GM12878 (cell line): ENCODE measurements around the gene FOSB. TPM values are rescaled to one million over a fixed set of nuclear protein-coding genes. Genes with fewer than 3 reads are reported as not detected.

Experiments used
- ASH2L ChIP-seq: fragments of 300-600, 200-600 bp; sonication (generic); IDR thresholded peaks from 2 replicates; pipeline ENCODE4 v1.6.1; 2017; ENCODE audit warnings: low read depth, mild to moderate bottlenecking, borderline replicate concordance
- BACH1 ChIP-seq: fragments of 450-650 bp; IDR thresholded peaks from 2 replicates; pipeline ENCODE4 v1.6.1; 2017; ENCODE audit warnings: mild to moderate bottlenecking, borderline replicate concordance
- BCL11A ChIP-seq: IDR thresholded peaks from 2 replicates; pipeline ENCODE4 v1.6.1; 2011; ENCODE audit warnings: low read depth, low read length
- BHLHE40 ChIP-seq, 2 experiments: fragments of 450-650 bp in 1 of 2; IDR thresholded peaks; 2 replicates each; pipeline ENCODE4 v1.6.1; 2011 to 2017; ENCODE audit warnings: low read depth in 2 of 2, borderline replicate concordance in 1 of 2, improper control_type of control experiment in 1 of 2, low read length in 1 of 2, mild to moderate bottlenecking in 1 of 2
- CBX5 ChIP-seq: sonication (generic); IDR thresholded peaks from 2 replicates; pipeline ENCODE4 v1.6.1; 2016; ENCODE audit warnings: low read depth, moderate library complexity, mild to moderate bottlenecking, inconsistent platforms
- FOXM1 ChIP-seq: IDR thresholded peaks from 2 replicates; pipeline ENCODE4 v1.6.1; 2012; ENCODE audit warnings: low read depth, mild to moderate bottlenecking, inconsistent platforms, low read length, moderate library complexity
- IRF5 ChIP-seq: fragments of 450-650 bp; IDR thresholded peaks from 2 replicates; pipeline ENCODE4 v1.6.1; 2017; ENCODE audit warnings: borderline replicate concordance
- LARP7 ChIP-seq: fragments of 450-650 bp; IDR thresholded peaks from 2 replicates; pipeline ENCODE4 v1.6.1; 2017; ENCODE audit warnings: mild to moderate bottlenecking
- MEF2A ChIP-seq: IDR thresholded peaks from 2 replicates; pipeline ENCODE4 v1.6.1; 2011; ENCODE audit warnings: low read depth, mild to moderate bottlenecking, low read length, moderate library complexity; ENCODE audit not compliant: insufficient read depth
- MXI1 ChIP-seq: fragments of 150-350 bp; IDR thresholded peaks from 2 replicates; pipeline ENCODE4 v1.6.1; 2011; ENCODE audit warnings: low read depth, mild to moderate bottlenecking, inconsistent platforms, low read length, improper control_type of control experiment
- MYB ChIP-seq: fragments of 150-350 bp; IDR thresholded peaks from 2 replicates; pipeline ENCODE4 v1.6.1; 2014; ENCODE audit warnings: mild to moderate bottlenecking, low read depth, low read length, borderline replicate concordance
- NFIC ChIP-seq: IDR thresholded peaks from 2 replicates; pipeline ENCODE4 v1.6.1; 2012; ENCODE audit warnings: low read depth, mild to moderate bottlenecking, inconsistent platforms, low read length, moderate library complexity
- NFXL1 ChIP-seq: fragments of 450-650 bp; IDR thresholded peaks from 2 replicates; pipeline ENCODE4 v1.6.1; 2017; ENCODE audit warnings: antibody characterized with exemption, mild to moderate bottlenecking, borderline replicate concordance
- NFYB ChIP-seq: IDR thresholded peaks from 2 replicates; pipeline ENCODE4 v1.6.1; 2011; ENCODE audit warnings: low read depth, mild to moderate bottlenecking, low read length, improper control_type of control experiment, moderate library complexity; ENCODE audit not compliant: insufficient read depth
- NR2F1 ChIP-seq: fragments of 450-650 bp; conservative IDR thresholded peaks from 2 replicates; pipeline ENCODE4 v1.6.1; 2017; ENCODE audit warnings: mild to moderate bottlenecking
- PAX8 ChIP-seq: fragments of 450-650 bp; IDR thresholded peaks from 2 replicates; pipeline ENCODE4 v1.6.1; 2017; ENCODE audit warnings: mild to moderate bottlenecking, moderate library complexity
- RCOR1 ChIP-seq: conservative IDR thresholded peaks from 2 replicates; pipeline ENCODE4 v1.6.1; 2012; ENCODE audit warnings: low read depth, low read length, improper control_type of control experiment
- SPI1 ChIP-seq: IDR thresholded peaks from 2 replicates; pipeline ENCODE4 v1.6.1; 2011; ENCODE audit warnings: low read depth, mild to moderate bottlenecking, low read length, moderate library complexity, borderline replicate concordance; ENCODE audit not compliant: insufficient read depth
- STAT1 ChIP-seq: fragments of 450-650 bp; conservative IDR thresholded peaks from 2 replicates; pipeline ENCODE4 v1.6.1; 2014; ENCODE audit warnings: antibody characterized with exemption, mild to moderate bottlenecking
- TARDBP ChIP-seq: IDR thresholded peaks from 2 replicates; pipeline ENCODE4 v1.6.1; 2016; ENCODE audit warnings: borderline replicate concordance
- TCF12 ChIP-seq: IDR thresholded peaks from 2 replicates; pipeline ENCODE4 v1.6.1; 2011; ENCODE audit warnings: low read depth, mild to moderate bottlenecking, low read length
- polyA plus RNA-seq, 11 experiments: library from polyadenylated mRNA; depleted of rRNA in 4 of 11; unstranded in 6 of 11; stranded (reverse) in 5 of 11; fragments of >200 nt; fragmentation: Nextera tagmentation in 4 of 11; fragmentation: Illumina TruSeq in 1 of 11; extraction: Ambion mirVana in 4 of 11; extraction: Trizol in 1 of 11; gene quantifications; 1 replicate in 1 of 11; 2 replicates in 10 of 11; pipeline versions ENCODE4 v1.2.1 to v1.2.3, GENCODE V29; 2011 to 2016; ENCODE audit warnings: inconsistent platforms in 2 of 11, missing spikeins in 2 of 11, low read depth in 1 of 11
- total RNA-seq, 4 experiments: library from RNA; depleted of rRNA in 3 of 4; stranded (reverse); fragments of >200 nt in 3 of 4; fragmentation: Illumina TruSeq in 1 of 4; extraction: Trizol in 1 of 4; gene quantifications; 2 replicates each; pipeline versions ENCODE4 v1.2.1 to v1.2.3, GENCODE V29; 2013 to 2021
- TF ChIP-seq, protein P1 (sequence below): fragments of 450-650 bp; IDR thresholded peaks from 2 replicates; pipeline ENCODE4 v1.6.1; 2017; ENCODE audit warnings: mild to moderate bottlenecking, low read depth, inconsistent platforms; ENCODE audit not compliant: poor library complexity, severe bottlenecking
- TF ChIP-seq, protein P2 (sequence below): IDR thresholded peaks from 2 replicates; pipeline ENCODE4 v1.6.1; 2011; ENCODE audit warnings: borderline replicate concordance, low read depth, mild to moderate bottlenecking, moderate library complexity, mixed read lengths, low read length; ENCODE audit not compliant: insufficient read depth; ENCODE audit errors: extremely low read length
- TF ChIP-seq, protein P3 (sequence below): fragments of 150-350 bp; IDR thresholded peaks from 2 replicates; pipeline ENCODE4 v1.6.1; 2016; ENCODE audit warnings: low read depth, low read length

Gene FOSB
- total and polyA plus RNA-seq, 10 of the 15 experiments (the other 5 are each of a cell fraction or from before 2014, with no cell fraction given), result 0.06 to 0.56 (median 0.26) TPM

GRCh38 chr19:45419396-45419795 lies 48.4 kb upstream of the FOSB start (continued):
- no peak for TF ChIP-seq IRF5
- TF ChIP-seq SPI1, result peak; percentile 100
- peak; percentile 37 for TF ChIP-seq NR2F1
- TF ChIP-seq, protein P1, sequence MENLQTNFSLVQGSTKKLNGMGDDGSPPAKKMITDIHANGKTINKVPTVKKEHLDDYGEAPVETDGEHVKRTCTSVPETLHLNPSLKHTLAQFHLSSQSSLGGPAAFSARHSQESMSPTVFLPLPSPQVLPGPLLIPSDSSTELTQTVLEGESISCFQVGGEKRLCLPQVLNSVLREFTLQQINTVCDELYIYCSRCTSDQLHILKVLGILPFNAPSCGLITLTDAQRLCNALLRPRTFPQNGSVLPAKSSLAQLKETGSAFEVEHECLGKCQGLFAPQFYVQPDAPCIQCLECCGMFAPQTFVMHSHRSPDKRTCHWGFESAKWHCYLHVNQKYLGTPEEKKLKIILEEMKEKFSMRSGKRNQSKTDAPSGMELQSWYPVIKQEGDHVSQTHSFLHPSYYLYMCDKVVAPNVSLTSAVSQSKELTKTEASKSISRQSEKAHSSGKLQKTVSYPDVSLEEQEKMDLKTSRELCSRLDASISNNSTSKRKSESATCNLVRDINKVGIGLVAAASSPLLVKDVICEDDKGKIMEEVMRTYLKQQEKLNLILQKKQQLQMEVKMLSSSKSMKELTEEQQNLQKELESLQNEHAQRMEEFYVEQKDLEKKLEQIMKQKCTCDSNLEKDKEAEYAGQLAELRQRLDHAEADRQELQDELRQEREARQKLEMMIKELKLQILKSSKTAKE, result peak; percentile 87
- 0 out of 2 replicates have a peak, but pooled peaks have one; percentile 11 for TF ChIP-seq NFYB
- peak; percentile 52 to 54; a peak in 3 of 4 replicates for TF ChIP-seq BHLHE40 (IDR thresholded peaks at IDR 0.05; ENCODE audit: borderline replicate concordance in 1 of 2, low read depth in 2 of 2, low read length in 1 of 2)
- no peak for TF ChIP-seq MYB
- peak; percentile 65; the same call in 1 of the 2 replicates for TF ChIP-seq MEF2A
- TF ChIP-seq TCF12, result peak; percentile 99
- peak; percentile 65 for TF ChIP-seq MXI1
- peak; percentile 51; the same call in 1 of the 2 replicates for TF ChIP-seq NFIC
- TF ChIP-seq NFXL1, result no peak
- no peak for TF ChIP-seq TARDBP
- no peak for TF ChIP-seq FOXM1
- no peak for TF ChIP-seq STAT1
- TF ChIP-seq, protein P2, sequence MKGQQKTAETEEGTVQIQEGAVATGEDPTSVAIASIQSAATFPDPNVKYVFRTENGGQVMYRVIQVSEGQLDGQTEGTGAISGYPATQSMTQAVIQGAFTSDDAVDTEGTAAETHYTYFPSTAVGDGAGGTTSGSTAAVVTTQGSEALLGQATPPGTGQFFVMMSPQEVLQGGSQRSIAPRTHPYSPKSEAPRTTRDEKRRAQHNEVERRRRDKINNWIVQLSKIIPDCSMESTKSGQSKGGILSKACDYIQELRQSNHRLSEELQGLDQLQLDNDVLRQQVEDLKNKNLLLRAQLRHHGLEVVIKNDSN, result no peak
- TF ChIP-seq BACH1, result peak; percentile 81; the same call in 1 of the 2 replicates
- TF ChIP-seq ASH2L, result no peak
- TF ChIP-seq RCOR1, result peak; percentile 85; the same call in 1 of the 2 replicates
- no peak for TF ChIP-seq PAX8
- TF ChIP-seq BCL11A, result peak; percentile 87
- TF ChIP-seq CBX5, result no peak
- TF ChIP-seq, protein P3, sequence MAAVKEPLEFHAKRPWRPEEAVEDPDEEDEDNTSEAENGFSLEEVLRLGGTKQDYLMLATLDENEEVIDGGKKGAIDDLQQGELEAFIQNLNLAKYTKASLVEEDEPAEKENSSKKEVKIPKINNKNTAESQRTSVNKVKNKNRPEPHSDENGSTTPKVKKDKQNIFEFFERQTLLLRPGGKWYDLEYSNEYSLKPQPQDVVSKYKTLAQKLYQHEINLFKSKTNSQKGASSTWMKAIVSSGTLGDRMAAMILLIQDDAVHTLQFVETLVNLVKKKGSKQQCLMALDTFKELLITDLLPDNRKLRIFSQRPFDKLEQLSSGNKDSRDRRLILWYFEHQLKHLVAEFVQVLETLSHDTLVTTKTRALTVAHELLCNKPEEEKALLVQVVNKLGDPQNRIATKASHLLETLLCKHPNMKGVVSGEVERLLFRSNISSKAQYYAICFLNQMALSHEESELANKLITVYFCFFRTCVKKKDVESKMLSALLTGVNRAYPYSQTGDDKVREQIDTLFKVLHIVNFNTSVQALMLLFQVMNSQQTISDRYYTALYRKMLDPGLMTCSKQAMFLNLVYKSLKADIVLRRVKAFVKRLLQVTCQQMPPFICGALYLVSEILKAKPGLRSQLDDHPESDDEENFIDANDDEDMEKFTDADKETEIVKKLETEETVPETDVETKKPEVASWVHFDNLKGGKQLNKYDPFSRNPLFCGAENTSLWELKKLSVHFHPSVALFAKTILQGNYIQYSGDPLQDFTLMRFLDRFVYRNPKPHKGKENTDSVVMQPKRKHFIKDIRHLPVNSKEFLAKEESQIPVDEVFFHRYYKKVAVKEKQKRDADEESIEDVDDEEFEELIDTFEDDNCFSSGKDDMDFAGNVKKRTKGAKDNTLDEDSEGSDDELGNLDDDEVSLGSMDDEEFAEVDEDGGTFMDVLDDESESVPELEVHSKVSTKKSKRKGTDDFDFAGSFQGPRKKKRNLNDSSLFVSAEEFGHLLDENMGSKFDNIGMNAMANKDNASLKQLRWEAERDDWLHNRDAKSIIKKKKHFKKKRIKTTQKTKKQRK, result no peak
- no peak for TF ChIP-seq LARP7
